HG02610 (cell line): Measurements from ENCODE around the gene CDHR4.
"Not testable (repeated sequence)": the region's sequence is repeated elsewhere in the genome, so short reads cannot be mapped to it uniquely, and the experiment has no call there.

Experiments
- ATAC-seq: cut with Tn5 transposase; IDR thresholded peaks from one replicate; pipeline ENCODE4 v1.9.1; 2021; ENCODE audit warnings: mild to moderate bottlenecking, moderate library complexity; ENCODE audit not compliant: unreplicated experiment

CDHR4 gene

GRCh38 chr3:49781415-49782199 is 18.1 kb downstream of the CDHR4 start:
- ATAC-seq = no peak

GRCh38 chr3:49780975-49781365 is 18.7 kb downstream of the CDHR4 start:
- ATAC-seq = not testable (repeated sequence)

GRCh38 chr3:49780080-49780974 is 19.3 kb downstream of the CDHR4 start:
- no peak for ATAC-seq

- ATAC-seq = no peak
Measured at GRCh38 chr3:49779358-49780079, 20.2 kb downstream of the CDHR4 start.

- not testable (repeated sequence) for ATAC-seq
Measured at GRCh38 chr3:49776101-49776500, 23.6 kb downstream of the CDHR4 start.

- ATAC-seq = no peak
Measured at GRCh38 chr3:49775538-49775937, 24.1 kb downstream of the CDHR4 start.

GRCh38 chr3:49772703-49773102 is 27.0 kb downstream of the CDHR4 start:
- no peak for ATAC-seq

- ATAC-seq = no peak
Measured at GRCh38 chr3:49771340-49771938, 28.2 kb downstream of the CDHR4 start.

GRCh38 chr3:49769926-49770325 is 29.7 kb downstream of the CDHR4 start:
- ATAC-seq = no peak

- no peak for ATAC-seq
Measured at GRCh38 chr3:49769286-49769915, 30.3 kb downstream of the CDHR4 start.

GRCh38 chr3:49763981-49764380 is 35.7 kb downstream of the CDHR4 start:
- no peak for ATAC-seq

- ATAC-seq = no peak
Measured at GRCh38 chr3:49761661-49762060, 38.0 kb downstream of the CDHR4 start.

GRCh38 chr3:49759226-49759625 is 40.4 kb downstream of the CDHR4 start:
- ATAC-seq = no peak

GRCh38 chr3:49757197-49757596 is 42.5 kb downstream of the CDHR4 start:
- no peak for ATAC-seq

GRCh38 chr3:49756036-49756435 is 43.6 kb downstream of the CDHR4 start:
- ATAC-seq = no peak

GRCh38 chr3:49754536-49754935 is 45.1 kb downstream of the CDHR4 start:
- ATAC-seq = no peak

GRCh38 chr3:49751501-49751900 is 48.2 kb downstream of the CDHR4 start:
- no peak for ATAC-seq

GRCh38 chr3:49750056-49750455 is 49.6 kb downstream of the CDHR4 start:
- ATAC-seq = no peak

- ATAC-seq = not testable (repeated sequence)
Measured at GRCh38 chr3:49748874-49749273, 50.8 kb downstream of the CDHR4 start.

- no peak for ATAC-seq
Measured at GRCh38 chr3:49747792-49748480, 51.7 kb downstream of the CDHR4 start.
